ENCODE data around the gene APBA1. TPM values are rescaled to one million over a fixed set of nuclear protein-coding genes. Genes with fewer than 3 reads are reported as not detected.

Gene APBA1
- total RNA-seq, 1 donor from 2014 or later = 5.9 TPM

DNA sequence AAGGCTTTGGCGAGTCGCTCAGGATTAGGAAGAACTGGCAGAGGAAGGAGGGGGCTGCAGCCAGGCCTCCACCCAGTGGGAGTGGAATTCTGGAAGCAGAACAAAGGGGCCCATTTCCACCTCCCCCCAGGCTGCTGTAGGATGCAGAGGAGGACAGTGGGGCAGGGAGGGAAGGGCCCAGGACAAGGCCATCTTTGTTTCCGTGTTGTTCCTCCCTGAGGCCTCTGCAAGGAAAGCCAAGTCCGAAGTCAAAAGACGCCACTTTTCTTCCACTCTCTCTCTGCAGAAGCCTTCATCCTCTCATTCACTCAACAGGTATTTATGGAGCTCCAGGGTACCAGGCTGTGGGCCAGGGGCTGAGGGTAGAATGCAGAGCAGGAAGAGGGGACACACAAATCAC, 276.5 kb downstream of the APBA1 start:
- no peak for DNase-seq (ENCODE audit: low read depth)
- H3K27ac Mint-ChIP-seq (ENCODE audit: unreplicated experiment) = no peak overlapping the region
- no peaks in the 10 kb centered on the region for H3K36me3 ChIP-seq (ENCODE audit: insufficient read depth, low read length)

DNA sequence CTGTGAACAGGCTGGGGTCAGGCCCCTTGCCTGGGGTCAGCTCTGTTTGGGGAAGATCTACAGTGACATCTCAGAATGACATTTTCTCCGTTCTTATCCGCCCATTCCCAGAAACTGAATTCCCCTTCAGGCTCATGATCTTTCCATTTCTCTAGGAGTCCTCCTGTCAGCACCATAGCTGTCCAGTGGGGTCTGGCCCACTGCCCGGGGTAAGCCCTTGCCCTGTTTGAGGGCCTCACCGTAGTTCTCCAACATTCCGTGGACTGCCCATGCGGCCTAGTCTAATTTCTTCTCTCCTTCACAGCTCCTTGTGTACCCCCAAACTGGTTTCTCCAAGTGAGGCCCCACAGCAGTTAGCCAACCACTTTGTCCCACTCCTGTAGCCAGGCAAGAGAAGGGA, 278.7 kb downstream of the APBA1 start:
- TF ChIP-seq, protein P1, sequence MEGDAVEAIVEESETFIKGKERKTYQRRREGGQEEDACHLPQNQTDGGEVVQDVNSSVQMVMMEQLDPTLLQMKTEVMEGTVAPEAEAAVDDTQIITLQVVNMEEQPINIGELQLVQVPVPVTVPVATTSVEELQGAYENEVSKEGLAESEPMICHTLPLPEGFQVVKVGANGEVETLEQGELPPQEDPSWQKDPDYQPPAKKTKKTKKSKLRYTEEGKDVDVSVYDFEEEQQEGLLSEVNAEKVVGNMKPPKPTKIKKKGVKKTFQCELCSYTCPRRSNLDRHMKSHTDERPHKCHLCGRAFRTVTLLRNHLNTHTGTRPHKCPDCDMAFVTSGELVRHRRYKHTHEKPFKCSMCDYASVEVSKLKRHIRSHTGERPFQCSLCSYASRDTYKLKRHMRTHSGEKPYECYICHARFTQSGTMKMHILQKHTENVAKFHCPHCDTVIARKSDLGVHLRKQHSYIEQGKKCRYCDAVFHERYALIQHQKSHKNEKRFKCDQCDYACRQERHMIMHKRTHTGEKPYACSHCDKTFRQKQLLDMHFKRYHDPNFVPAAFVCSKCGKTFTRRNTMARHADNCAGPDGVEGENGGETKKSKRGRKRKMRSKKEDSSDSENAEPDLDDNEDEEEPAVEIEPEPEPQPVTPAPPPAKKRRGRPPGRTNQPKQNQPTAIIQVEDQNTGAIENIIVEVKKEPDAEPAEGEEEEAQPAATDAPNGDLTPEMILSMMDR (IDR thresholded peaks at IDR 0.05; ENCODE audit: insufficient read depth, low read depth, low read length) = no peak
- no peak for TF ChIP-seq EZH2 (IDR thresholded peaks at IDR 0.05; ENCODE audit: insufficient read depth, low read length)
- DNase-seq (ENCODE audit: low read depth) (no peak), FAIRE-seq (no peak)
- no peak overlapping the region for H3K27ac ChIP-seq (ENCODE audit: low read depth, low read length)
- no peaks in the 10 kb centered on the region for H3K9me3 ChIP-seq (ENCODE audit: insufficient read depth, low read depth, low read length)
- Mint-ChIP-seq H3K27ac (ENCODE audit: unreplicated experiment) (no peak overlapping the region), H3K36me3 (ENCODE audit: low read depth, unreplicated experiment) (peaks cover 9% of the 10 kb centered on the region), H3K9me3 (ENCODE audit: unreplicated experiment) (peaks cover 2% of the 10 kb centered on the region), H3K4me3 (ENCODE audit: unreplicated experiment) (no peak overlapping the region), H3K27me3 (ENCODE audit: low read depth, unreplicated experiment) (no peaks in the 10 kb centered on the region), H3K4me1 (ENCODE audit: low read depth, unreplicated experiment) (peaks cover 3% of the 10 kb centered on the region)
- H3K4me3 ChIP-seq (ENCODE audit: insufficient read depth, low read depth, low read length) = no peak overlapping the region
- no peaks in the 10 kb centered on the region for H3K79me2 ChIP-seq (ENCODE audit: insufficient read depth, low read length)
- H3K9ac ChIP-seq (ENCODE audit: low read length) = no peak overlapping the region
- no peaks in the 10 kb centered on the region for H4K20me1 ChIP-seq (ENCODE audit: insufficient read depth, low read length)
- no peaks in the 10 kb centered on the region for H3K36me3 ChIP-seq (ENCODE audit: insufficient read depth, low read length)
- peaks cover 4% of the 10 kb centered on the region for H3K4me1 ChIP-seq (ENCODE audit: insufficient read depth, low read length)
- no peaks in the 10 kb centered on the region for H3K27me3 ChIP-seq (ENCODE audit: insufficient read depth, low read length)
- no peak overlapping the region for H2AFZ ChIP-seq (ENCODE audit: low read depth, low read length)
- H3K4me2 ChIP-seq (ENCODE audit: low read length) = no peak overlapping the region

More for the DNA sequence above, 276.5 kb downstream of the APBA1 start:
- Histone ChIP-seq H3K4me3 (ENCODE audit: insufficient read depth, low read depth, low read length) (no peak overlapping the region), H3K27me3 (ENCODE audit: insufficient read depth, low read length) (no peaks in the 10 kb centered on the region), H3K27ac (ENCODE audit: low read depth, low read length) (no peak overlapping the region), H4K20me1 (ENCODE audit: insufficient read depth, low read length) (no peaks in the 10 kb centered on the region), H3K4me2 (ENCODE audit: low read length) (no peak overlapping the region), H3K79me2 (ENCODE audit: insufficient read depth, low read length) (no peaks in the 10 kb centered on the region), H2AFZ (ENCODE audit: low read depth, low read length) (no peak overlapping the region), H3K9ac (ENCODE audit: low read length) (no peak overlapping the region), H3K4me1 (ENCODE audit: insufficient read depth, low read length) (peaks cover 4% of the 10 kb centered on the region), H3K9me3 (ENCODE audit: insufficient read depth, low read depth, low read length) (no peaks in the 10 kb centered on the region)
- no peak for FAIRE-seq
- H3K9me3 Mint-ChIP-seq (ENCODE audit: unreplicated experiment) = peaks cover 2% of the 10 kb centered on the region
- H3K36me3 Mint-ChIP-seq (ENCODE audit: low read depth, unreplicated experiment) = peaks cover 4% of the 10 kb centered on the region
- TF ChIP-seq, protein P1 (IDR thresholded peaks at IDR 0.05; ENCODE audit: insufficient read depth, low read depth, low read length) = no peak
- TF ChIP-seq EZH2 (IDR thresholded peaks at IDR 0.05; ENCODE audit: insufficient read depth, low read length) = no peak
- no peak overlapping the region for H3K4me3 Mint-ChIP-seq (ENCODE audit: unreplicated experiment)
- H3K27me3 Mint-ChIP-seq (ENCODE audit: low read depth, unreplicated experiment) = peaks cover 3% of the 10 kb centered on the region
- peaks cover 3% of the 10 kb centered on the region for H3K4me1 Mint-ChIP-seq (ENCODE audit: low read depth, unreplicated experiment)

DNA sequence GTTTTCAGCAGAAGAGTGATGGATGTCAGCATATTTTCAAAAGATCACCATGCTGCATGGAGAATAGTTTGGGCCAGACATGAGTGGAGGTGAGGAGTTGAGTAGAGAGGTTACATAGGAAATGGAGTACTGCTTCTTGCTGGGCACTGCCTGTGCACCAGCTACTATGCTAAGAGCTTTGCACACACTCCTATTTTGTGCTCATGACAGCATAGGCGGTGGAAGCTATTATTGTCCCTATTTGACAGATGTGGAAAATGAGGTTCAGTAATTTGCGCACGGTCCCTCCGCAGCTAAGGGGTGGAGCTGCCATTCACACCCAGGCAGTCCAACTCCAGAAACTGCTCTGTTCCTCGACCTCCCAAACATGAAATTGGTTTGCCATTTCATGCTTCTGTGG, 279.3 kb downstream of the APBA1 start:
- H3K9me3 Mint-ChIP-seq (ENCODE audit: unreplicated experiment) = peaks cover 2% of the 10 kb centered on the region
- Histone ChIP-seq H3K9me3 (ENCODE audit: insufficient read depth, low read depth, low read length) (no peaks in the 10 kb centered on the region), H2AFZ (ENCODE audit: low read depth, low read length) (no peak overlapping the region), H3K27ac (ENCODE audit: low read depth, low read length) (no peak overlapping the region), H3K36me3 (ENCODE audit: insufficient read depth, low read length) (no peaks in the 10 kb centered on the region), H3K27me3 (ENCODE audit: insufficient read depth, low read length) (no peaks in the 10 kb centered on the region), H3K4me1 (ENCODE audit: insufficient read depth, low read length) (peaks cover 4% of the 10 kb centered on the region), H3K9ac (ENCODE audit: low read length) (no peak overlapping the region), H3K4me2 (ENCODE audit: low read length) (no peak overlapping the region), H4K20me1 (ENCODE audit: insufficient read depth, low read length) (no peaks in the 10 kb centered on the region), H3K4me3 (ENCODE audit: insufficient read depth, low read depth, low read length) (no peak overlapping the region), H3K79me2 (ENCODE audit: insufficient read depth, low read length) (no peaks in the 10 kb centered on the region)
- H3K27ac Mint-ChIP-seq (ENCODE audit: unreplicated experiment) = no peak overlapping the region
- H3K4me3 Mint-ChIP-seq (ENCODE audit: unreplicated experiment) = no peak overlapping the region
- no peak for TF ChIP-seq EZH2 (IDR thresholded peaks at IDR 0.05; ENCODE audit: insufficient read depth, low read length)
- TF ChIP-seq, protein P1 (IDR thresholded peaks at IDR 0.05; ENCODE audit: insufficient read depth, low read depth, low read length) = no peak
- H3K4me1 Mint-ChIP-seq (ENCODE audit: low read depth, unreplicated experiment) = peaks cover 3% of the 10 kb centered on the region
- peaks cover 10% of the 10 kb centered on the region for H3K36me3 Mint-ChIP-seq (ENCODE audit: low read depth, unreplicated experiment)
- FAIRE-seq (no peak), DNase-seq (ENCODE audit: low read depth) (no peak)
- no peaks in the 10 kb centered on the region for H3K27me3 Mint-ChIP-seq (ENCODE audit: low read depth, unreplicated experiment)

Measured in astrocyte (in vitro differentiated cells and primary cell).